HT1080 (cell line): ENCODE measurements around the gene GFOD1. TPM values are rescaled to one million over a fixed set of nuclear protein-coding genes. Genes with fewer than 3 reads are reported as not detected.
"Not testable (repeated sequence)": the region's sequence is repeated elsewhere in the genome, so short reads cannot be mapped to it uniquely, and the experiment has no call there.

Experiments used
- DNase-seq: peaks from one replicate; pipeline ENCODE4 v3.0.0-alpha.2; 2015; ENCODE audit warnings: low read depth
- total RNA-seq: library from RNA; depleted of rRNA; stranded (reverse); fragments of >200 nt; shearing (Covaris generic); gene quantifications from 2 replicates; pipeline ENCODE4 v1.2.3, GENCODE V29; 2014

Gene GFOD1
- total RNA-seq, 1 experiment from 2014 or later, result 6.6 TPM

DNA sequence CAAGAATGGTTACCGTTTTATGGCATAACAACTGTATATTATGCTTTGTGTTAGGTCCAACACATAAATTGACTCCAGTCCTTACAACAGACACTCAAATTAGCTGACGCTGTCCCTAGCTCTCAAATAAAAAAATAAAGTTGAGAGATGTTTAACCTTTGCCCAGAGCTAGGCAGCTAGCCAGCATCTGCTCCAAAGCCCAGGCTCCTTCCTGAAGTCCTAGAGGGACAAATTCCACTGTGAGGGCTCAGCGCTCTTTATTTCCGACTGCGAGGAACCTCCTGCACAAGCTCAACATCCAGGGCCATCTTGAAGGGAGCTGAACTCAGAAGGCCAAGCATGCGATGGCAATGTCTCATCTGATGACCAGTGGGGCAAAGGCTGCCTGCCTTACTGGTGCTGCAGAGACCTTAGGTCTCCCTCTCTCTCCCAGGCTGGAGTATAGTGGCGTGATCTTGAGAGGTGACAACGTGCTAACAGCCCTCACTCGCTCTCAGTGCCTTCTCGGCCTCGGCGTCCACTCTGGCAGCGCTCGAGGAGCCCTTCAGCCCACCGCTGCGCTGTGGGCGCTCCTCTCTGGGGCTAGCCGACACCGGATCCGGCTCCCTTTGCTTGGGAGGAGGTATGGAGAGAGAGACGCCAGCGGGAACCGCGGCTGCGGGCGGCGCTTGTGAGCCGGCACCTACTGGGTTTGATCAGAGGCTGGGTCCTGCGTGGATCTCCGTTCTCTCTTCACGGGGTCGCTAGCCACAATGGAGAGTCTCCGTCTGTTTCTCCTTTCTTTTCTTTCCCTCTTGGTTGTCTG, 24.7 kb upstream of the GFOD1 start:
- DNase-seq, result no peak

DNA sequence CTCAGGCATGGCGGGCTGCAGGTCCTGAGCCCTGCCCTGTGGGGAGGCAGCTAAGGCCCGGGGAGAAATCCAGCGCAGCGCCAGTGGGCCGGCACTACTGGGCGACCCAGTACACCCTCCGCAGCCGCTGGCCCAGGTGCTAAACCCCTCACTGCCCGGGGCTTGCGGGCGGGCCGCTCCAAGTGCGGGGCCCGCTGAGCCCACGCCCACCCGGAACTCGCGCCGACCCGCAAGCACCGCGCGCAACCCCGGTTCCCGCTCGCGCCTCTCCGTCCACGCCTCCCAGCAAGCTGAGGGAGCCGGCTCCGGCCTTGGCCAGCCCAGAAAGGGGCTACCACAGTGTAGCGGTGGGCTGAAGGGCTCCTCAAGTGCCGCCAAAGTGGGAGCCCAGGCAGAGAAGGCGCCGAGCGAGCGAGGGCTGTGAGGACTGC, 23.8 kb upstream of the GFOD1 start:
- DNase-seq, result not testable (repeated sequence)

DNA sequence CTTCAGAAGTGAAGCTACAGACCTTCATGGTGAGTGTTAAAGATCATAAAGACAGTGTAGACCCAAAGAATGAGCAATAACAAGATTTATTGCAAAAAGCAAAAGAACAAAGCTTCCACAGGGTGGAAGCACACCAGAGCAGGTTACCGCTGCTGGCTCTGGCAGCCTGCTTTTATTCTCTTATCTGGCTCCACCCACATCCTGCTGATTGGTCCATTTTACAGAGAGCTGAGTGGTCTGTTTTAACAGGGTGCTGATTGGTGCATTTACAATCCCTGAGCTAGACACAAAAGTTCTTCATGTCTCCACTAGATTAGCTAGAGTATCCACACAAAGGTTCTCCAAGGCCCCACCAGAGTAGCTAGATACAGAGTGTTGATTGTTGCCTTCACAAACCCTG, 23.0 kb upstream of the GFOD1 start:
- DNase-seq, result not testable (repeated sequence)

DNA sequence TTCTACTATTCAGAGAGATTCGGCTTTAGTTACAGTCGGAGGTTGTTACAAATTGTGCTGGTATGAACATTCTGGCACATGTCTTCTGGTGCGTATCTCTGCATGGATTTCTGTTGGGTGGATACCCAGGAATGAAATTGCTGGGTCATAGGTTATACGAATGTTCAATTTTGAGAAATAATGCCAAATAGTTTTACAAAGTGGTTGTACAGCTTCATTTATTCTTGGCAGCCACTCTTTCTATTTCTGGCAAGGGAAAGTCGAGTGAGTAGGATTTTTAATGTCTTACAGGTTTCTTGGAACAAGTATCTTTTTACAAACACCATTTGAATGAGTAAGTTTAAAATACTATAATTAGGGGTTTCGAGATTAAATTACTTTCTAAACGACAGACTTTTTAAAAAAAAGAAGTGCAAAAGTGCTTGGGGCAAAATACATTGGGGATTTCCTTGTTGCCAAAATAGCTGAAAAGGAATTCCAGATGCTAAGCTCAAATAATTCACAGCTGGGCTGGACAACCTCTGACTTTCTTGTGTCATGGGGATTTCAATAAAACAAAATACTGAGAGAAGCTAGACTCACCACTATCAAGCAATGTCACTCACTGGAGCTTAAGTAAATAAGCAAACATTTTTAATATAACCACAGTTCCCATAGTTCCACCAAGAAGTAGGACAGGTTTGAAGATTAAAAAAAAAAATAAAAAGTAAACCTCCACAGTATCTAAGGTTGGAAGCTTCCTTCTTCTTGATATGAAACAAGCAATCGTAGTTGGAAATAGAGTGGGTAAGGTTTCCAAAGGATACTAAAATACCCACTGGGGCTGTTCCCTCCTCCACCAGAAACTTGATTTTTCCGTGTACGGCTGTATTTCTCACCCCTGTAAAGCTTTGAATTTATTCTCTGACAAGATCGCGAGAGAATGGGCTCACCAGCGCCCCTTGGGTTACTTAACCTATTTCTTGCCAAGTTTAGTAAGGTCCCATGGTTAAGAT, 21.6 kb upstream of the GFOD1 start:
- DNase-seq, result no peak

DNA sequence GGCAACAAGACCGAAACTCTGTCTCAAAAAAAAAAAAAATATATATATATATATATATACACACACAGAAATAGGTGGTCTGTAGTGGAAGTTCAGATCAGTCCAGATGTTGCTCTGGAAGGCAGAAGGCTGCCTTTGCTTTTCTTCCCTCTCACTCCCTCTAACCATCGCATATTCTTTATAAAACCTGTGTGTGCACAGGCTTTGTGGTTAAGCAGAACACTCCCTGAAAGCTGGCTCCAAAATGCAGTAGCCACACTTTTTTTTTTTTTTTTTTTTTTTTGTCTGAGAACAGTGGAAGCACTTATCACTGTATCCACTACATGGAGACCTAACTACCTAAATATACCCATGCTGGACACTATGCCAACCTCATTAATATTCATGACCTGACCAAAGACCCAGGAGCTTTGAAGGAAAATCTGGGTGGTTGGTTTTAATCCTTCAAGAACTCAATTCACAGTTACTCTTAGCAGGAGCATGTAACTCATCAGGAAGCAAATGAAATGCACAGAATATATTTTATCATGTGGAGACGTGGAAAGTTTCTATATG, 20.0 kb upstream of the GFOD1 start:
- DNase-seq, result no peak

DNA sequence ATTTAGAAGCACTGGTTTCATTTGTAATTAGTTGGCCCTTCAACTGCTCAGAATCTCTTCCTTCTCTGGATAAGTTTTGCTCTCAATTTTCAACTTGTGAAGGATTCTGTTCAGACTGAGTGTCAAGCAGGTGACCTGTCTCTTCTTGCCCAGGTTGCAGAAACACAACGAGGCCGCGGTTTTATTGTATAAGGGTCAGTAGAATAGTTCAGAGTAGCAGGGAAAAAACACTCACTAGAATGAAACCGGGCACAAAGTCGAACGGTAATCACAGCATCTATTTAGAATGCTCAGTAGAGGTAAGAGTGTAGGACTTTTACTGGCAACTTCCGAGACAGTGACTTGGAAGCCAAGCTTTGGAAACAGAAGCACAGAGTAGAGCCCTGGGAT, 17.9 kb upstream of the GFOD1 start:
- no peak for DNase-seq

DNA sequence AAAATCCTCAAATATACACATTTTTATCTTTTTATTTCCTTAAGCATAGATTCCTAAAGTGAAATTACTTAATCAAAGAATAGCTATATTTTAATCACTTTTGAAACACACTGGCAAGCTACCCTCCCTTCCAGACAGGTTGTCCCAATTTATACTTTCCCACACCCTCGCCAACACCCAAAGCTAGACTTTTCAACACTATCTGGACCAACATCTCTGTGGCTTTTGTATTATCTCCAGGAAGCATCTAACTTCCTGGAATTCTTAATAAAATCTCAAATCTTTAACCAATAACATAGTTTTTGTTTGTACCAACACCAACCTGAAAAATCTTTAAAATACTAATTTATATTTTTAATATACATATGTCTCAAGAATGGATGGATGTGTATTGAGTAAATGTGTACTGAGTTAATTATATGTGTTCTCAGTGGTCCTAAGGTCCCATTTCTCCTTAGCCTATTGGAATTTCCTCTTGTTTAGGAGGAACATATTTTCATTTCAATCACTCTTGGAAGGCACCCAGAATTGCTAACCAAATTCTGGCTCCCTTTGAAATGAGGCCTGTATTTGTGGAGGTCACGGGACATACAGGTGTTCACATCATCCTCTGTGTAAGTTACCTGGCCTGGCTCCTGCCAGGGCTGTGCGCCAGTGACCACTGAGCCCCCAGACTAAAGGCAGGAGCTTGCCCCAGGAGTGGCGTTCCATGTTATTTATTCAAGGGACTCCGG, 17.4 kb upstream of the GFOD1 start:
- DNase-seq, result no peak

DNA sequence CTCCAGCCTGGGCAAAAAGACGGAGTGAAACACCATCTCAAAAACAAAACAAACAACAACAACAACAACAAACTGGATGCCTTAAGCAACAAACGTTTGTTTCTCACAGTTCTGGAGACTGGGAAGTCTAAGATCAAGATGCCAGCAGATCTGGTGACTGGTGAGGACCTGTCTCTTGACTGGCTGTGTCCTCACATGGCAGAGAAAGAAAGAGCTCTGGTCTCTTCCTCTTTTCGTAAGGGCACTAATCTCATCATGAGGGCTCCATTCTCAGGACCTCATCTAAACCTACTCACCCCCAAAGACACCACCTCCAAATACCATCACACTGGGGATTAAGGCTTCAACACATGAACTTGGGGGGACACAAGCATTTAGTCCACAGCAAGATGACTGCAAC, 13.5 kb upstream of the GFOD1 start:
- DNase-seq, result no peak

DNA sequence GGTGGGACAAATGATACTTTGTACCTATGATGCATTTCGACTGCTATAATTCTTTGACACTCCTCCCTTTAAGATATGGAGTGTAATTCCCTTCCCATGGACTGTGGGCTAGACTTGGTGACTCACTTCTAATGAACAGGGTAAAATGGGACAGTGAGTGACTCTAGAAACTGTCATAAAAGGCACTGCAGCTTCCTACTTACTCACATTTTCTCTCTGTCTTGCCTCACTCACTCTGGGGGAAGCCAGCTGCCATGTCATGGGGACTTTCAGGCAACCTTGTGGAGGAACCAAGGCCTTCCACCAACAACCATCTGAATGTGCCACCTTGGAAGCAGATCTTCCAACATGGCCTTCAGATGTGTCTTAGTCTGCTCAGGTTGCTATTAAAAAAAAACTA, 12.9 kb upstream of the GFOD1 start:
- DNase-seq, result peak; percentile 64

DNA sequence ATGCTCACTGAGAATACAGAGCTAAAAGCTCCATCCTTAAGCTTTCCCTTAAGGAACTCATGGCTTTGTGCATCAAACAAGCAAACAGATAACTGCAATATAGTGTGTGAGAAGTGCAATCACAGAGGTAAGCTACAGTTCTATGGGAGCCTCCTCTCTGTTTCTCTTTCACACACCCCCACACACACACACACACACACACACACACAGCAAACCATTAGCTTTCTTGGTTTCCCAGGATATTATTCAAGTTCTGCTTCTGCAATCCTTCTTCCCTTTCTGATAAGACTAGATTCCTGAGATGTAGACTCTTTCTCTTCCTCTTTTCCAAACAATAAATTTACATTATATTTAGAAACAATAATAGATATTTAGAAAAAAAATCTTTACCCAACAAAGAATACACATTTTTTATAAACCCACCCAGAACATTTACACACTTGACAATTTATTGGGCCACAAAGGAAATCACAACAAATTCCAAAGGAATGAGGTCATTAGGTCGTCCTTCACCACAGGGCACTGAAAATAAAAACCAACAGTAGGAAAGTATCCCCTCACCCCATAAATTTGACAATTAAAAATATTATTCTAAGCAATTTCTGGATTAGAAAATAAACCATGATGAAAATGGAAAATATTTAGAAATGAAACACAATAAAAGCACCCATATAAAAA, 9.3 kb upstream of the GFOD1 start:
- peak; percentile 66 for DNase-seq

DNA sequence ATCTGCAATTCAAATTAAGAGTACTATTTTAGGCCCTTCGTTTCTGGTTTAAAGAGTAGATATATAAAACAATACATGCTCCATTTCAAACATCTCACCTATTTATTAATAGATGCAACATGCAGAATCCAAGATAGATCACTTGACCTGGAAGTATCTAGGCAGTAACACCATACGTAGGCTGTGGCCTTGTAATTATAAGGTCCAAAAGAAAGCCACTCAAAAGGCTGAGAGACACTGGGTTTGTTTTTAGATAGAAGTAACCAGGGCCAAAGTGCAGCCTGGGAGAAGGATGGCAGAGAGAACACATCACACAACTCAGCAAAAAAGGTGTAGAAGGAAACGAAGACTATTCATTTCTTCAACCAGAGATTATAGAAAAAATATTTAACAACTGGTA, 8.4 kb upstream of the GFOD1 start:
- DNase-seq, result no peak

DNA sequence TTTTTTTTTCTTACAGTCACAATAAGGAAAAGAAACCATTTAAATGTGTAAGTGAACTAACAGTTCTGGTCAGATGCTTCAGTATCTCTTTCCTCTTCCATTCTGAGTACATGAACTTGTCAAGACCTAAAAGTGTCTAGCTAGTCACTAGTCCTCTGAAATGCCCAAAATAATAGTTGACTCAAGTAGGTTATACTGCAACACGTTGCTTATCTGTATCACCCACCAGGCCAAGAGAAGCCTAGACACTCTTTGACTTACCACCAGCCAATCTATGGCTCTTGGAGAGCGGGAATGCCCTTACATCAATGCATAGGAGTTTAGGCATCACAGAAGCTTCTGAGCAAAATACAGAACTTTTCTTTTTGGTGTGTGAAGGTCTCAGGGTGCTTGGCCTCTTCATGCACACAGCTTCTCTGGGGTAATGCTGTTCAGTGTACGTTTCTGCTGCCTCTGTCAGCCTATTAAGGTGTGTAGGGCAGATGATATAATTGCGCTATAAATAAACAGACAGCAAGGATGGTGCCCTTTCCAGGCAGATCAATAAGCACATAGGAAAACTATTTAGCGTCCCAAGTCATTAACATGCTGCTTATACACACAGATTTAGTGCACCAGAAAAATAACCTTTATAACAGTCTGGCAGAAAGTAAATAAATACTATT, 7.8 kb upstream of the GFOD1 start:
- no peak for DNase-seq

DNA sequence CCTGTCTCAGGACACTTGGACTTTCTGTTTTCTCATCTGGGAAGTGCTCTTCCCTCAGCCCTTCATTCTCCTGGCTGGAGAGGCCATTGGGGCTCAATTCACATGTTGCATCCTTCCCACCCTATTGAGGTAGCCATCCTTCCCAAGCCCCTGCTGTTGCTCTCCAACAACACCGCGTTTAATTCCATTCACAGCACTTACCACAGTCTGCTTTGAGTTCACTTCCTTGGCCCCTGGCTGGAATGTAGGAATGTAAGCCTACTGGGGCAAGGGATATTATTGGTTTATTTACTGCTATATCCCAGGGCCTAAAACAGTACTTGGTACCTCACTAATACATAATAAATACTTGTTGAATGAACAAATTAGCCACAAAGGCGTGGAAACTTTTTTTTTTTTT, 6.7 kb upstream of the GFOD1 start:
- DNase-seq, result no peak

DNA sequence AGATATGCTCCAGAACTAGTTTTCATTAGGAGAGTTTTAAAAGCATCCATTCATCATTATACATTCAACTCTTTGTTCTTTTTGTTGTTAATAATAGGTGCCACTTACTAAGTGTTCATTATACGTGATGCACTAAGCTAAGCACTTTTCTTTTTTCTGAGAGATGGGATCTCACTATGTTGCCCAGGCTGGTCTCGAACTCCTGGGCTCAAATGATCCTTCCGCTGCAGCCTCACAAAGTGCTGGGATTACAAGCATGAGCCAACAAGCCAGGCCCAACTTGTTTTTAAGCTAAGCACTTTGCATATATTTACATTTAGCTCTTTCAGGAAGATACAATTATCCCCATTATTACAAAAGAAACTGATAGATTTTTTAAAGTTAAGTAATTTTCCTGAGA, 5.7 kb upstream of the GFOD1 start:
- no peak for DNase-seq

DNA sequence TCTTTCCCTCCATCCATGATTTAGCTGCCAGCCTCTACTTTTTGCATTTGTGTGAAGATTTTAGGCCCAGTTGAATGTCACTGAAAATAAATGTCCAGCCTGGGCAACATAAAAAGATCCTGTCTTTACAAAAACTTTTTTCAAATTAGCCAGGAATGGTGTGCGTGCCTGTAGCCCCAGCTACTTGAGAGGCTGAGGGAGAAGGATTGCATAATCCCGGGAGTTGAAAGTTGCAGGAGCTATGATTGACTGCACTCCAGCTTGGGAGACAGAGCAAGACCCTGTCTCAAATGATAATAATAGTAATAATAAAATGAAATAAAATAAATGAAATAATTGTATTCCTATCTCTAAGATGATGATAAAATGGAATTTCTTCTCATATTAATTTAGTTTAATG, 5.0 kb upstream of the GFOD1 start:
- no peak for DNase-seq

DNA sequence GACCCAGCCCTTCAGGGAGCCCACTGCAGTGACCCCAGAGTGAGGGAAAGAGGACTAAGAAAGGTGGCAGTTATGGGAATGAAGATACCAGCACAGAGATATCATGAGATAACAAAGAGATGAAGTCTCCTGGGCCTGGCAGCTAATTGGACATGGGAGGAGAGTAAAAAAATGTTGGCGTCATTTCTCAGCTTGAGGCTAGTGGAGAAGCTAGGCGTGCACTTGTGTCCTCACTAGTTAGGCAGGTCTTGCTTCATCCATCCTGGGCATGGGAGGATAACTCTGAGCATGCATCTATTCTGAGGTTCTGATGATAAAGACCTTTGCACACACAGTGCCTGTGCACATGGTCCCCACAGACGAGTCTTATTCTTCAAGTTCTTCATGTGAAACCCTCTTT, 4.1 kb upstream of the GFOD1 start:
- DNase-seq, result no peak

DNA sequence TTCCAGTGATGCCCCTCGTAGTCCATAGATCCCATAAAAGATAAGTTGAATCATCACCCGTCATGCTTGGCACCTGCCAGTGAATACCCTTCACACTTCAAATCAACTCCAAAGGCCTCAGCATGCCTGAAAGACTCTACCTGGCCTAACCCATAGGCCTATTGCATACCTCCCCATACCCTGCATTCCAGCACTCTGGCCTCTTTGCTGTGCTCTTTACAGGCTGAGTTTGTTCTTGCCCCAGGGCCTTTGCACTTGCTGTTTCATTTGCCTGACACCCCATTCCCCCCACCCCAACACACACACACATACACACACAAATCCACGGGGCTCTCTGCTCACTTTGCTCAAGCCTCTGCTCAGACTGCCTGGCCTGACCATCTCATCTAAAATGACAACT, 3.0 kb upstream of the GFOD1 start:
- no peak for DNase-seq

DNA sequence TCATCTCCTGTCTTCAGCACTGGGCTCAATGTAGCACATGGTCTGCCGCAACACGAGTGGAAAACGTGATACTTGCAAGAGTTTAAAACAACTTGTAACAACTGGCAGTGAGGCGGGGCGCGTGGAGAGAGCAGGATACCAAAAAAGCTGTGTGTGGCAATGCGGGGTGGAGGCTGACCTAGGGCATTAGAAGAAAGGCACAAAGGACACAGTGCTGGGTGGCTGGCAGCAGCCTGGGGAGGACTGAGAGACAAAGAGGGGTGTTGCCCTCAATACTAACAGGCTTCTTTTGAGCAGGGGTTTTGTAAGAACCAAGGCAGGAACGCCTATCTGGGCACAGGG, 1.5 kb upstream of the GFOD1 start:
- DNase-seq, result no peak

DNA sequence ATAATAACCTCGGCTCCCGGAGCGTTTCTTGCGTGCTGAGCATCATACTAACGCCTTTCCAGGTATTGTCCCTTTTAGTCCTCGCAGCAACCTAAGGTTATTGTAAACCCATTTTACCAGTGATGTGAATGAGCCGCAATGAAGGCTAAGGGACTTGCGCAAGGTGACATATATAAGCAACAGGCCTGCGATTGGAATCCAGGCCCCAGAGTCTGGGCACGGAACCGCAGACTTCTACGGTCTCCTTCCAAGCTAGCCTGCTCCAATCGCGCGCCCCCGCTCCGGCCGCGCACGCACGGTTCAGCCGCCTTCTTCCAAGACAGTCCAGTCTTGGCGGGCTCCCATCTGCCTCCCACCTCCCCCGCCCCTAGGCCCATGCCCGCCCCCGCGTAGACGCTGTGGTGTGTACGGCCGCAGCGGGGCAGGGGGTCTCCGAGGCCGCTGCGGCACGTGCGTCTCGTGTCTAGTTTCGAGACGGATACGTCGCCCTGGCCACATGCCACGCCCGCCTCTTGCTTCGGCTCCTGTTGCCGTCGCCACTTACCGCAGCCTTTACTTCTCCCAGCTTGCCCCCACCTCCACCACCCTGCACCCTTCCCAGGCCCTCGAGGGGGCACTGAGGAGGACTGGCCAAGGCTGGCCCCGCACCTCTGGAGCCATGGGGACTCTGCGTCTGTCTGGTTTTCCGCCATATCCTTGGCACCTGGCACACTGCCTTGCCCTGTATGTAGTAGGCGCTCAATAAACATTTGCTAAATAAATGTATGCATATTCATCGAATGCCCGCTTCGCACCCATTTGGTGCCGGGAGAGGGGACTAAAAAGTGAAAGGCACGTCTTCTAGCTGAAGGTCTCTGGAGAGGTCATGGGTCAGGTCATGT, 855 bp upstream of the GFOD1 start:
- no peak for DNase-seq
